IPS-18c (cell line): Measurements from ENCODE around the gene SLC2A1.

Experiments used
- H3K4me3 ChIP-seq: 2 replicates; pipeline ENCODE4 v1.7.0; 2013; ENCODE audit warnings: low read depth, mild to moderate bottlenecking, low read length, moderate library complexity; ENCODE audit not compliant: insufficient read depth
- H3K9me3 ChIP-seq: one replicate; pipeline ENCODE4 v1.6.1; 2013; ENCODE audit warnings: mild to moderate bottlenecking, low read length, moderate library complexity; ENCODE audit not compliant: control insufficient read depth, insufficient read depth

Gene SLC2A1

GRCh38 chr1:42965378-42965777 is 6.7 kb upstream of the SLC2A1 start:
- no peak overlapping the region for H3K4me3 ChIP-seq

DNA sequence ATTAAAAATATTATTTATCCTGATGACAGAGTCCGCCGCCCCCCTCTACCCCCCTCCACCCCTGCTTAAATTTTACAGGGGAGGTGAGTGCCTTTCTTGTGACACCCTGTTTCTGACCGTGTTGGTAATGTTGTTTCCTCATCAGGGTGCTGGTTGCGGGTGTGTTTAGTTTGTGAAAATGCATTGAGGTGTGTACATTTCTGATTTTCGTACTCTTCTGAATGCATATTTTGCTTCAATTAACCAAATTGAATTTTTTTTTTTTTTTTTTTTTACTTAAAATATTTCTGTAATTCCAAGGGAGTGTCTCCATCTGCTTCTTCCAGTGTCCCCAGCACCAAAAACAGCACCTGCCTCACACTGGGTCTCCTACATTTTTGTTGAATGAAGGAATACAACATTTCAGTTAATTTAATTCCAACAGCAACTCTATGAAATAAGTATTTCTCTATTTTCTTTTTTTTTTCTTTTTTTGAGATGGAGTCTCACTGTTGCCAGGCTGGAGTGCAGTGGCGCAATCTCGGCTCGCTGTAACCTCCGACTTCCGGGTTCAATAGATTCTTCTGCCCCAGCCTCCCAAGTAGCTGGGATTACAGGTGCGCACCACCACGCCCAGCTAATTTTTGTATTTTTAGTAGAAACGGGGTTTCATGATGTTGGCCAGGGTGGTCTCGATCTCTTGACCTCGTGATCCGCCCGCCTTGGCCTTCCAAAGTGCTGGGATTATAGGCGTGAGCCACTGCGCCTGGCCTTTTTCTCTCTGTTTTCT is 5.6 kb upstream of the SLC2A1 start:
- peaks cover 2% of the 10 kb centered on the region for H3K9me3 ChIP-seq
- H3K4me3 ChIP-seq, result no peak overlapping the region

More at GRCh38 chr1:42965378-42965777, 6.7 kb upstream of the SLC2A1 start:
- peaks cover 2% of the 10 kb centered on the region for H3K9me3 ChIP-seq

DNA sequence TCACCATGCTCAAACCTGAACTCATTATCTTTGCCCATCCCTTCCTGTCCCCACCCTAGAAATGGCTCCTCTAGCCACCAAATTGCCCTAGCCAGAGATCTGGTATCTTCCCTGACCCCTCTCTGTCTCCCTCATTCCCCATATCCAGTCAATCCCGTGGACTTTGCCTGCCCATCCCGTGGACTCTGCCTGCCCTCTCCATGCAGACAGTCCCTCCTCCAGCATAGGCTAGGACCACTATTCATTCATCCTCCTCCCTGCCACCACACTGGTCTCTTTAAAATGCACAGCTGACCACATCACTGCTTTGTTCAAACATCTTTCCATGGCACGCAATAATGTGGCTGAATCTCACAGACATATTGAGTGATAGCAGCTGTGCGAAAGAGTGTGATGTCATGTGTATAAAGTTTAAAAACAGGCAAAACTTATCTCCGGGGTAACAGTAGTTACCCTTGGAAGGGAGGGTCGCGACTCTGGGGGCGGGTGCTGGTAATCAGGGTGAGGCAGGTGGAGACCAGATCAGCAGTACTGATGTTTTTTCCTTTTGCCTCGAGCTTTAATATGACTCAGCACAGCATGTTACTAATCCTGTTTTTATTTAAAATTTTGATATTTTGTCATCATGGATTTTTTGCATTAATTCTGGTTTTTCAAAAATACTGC is 4.8 kb upstream of the SLC2A1 start:
- Histone ChIP-seq H3K4me3 (no peak overlapping the region), H3K9me3 (peaks cover 2% of the 10 kb centered on the region)

- H3K4me3 ChIP-seq, result peak overlapping the region; percentile 34; the same call in 1 of the 2 replicates
- H3K9me3 ChIP-seq, result peaks cover 2% of the 10 kb centered on the region
Measured at GRCh38 chr1:42962641-42963377, 4.1 kb upstream of the SLC2A1 start.

- peaks cover 2% of the 10 kb centered on the region for H3K9me3 ChIP-seq
- no peak overlapping the region for H3K4me3 ChIP-seq
Measured at GRCh38 chr1:42961312-42962091, 2.8 kb upstream of the SLC2A1 start.

DNA sequence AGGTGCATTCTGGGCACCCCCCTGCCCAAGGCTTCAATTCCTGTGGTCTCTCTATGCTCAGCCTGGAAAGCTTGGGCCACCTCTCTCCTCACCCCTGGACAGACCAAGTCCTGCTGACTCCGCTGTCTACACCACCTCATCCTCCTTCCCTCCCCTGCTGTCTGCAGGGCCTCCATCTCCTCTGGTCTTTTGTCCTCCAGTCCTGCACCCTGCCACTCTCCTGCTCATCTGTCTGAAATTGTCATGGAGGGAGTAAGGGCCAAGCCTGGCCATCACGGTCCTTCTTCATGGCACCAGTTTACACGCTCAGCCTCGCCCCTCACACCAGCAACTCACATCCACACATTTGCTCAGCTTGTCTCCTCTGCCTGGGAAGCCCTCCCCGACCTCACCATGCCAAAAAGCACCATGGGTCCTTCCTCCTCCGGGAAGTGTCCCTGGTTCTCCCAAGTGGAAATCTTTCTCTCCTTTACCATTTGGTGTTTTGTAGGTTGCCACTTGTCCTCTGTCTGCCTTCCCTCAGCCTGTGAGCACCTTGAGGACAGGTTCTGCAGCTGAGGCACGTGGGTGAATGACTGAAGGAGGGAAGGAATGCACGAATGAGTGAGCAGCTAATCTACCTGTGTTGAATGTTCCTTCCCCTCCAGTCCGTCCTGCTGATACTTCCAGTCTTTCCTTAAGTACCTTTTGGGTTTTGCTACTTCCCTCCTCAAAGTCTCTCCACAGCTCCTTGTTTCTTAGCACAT is 2.1 kb upstream of the SLC2A1 start:
- no peak overlapping the region for H3K4me3 ChIP-seq
- H3K9me3 ChIP-seq, result peaks cover 2% of the 10 kb centered on the region

- peak overlapping the region; percentile 90; the same call in 1 of the 2 replicates for H3K4me3 ChIP-seq
Measured at GRCh38 chr1:42960122-42960390, 1.4 kb upstream of the SLC2A1 start.

GRCh38 chr1:42957880-42958487 is 684 bp downstream of the SLC2A1 start:
- Histone ChIP-seq H3K9me3 (no peaks in the 10 kb centered on the region), H3K4me3 (peak overlapping the region; percentile 90)

More at GRCh38 chr1:42960122-42960390, 1.4 kb upstream of the SLC2A1 start:
- H3K9me3 ChIP-seq, result peaks cover 2% of the 10 kb centered on the region

DNA sequence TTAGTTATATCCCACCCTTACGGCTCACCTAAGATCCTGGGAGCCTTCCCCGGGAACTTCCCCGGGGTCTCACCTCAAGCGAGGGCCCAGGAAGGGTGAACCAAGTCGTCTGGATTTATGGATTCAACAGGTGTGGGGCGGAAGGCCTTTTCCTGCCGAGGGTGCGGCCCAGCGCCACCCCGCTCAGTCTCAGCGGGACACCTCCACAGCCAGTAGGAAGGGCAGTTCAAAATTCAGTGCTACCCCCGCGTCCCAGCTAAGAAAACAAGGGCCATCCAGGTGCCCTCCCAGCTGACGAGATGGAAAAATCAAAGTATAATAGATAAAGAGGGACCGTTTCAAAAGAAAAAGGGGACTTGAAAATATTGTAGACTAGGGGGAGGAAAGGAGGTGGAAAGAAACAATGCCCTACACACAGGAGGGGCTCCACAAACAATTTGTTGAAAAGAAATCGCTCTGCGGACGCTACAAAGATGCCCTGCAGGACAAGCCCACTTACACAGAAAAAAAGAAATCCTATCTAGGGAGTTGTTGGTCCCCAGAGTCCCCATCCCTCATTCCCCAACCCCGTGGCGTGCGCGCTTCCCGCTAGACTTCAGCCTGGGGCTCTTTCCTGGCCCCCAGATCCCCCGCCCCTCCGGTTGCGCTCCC is 1.3 kb downstream of the SLC2A1 start:
- peak overlapping the region; percentile 90 for H3K4me3 ChIP-seq

GRCh38 chr1:42956739-42957138 is 1.9 kb downstream of the SLC2A1 start:
- no peaks in the 10 kb centered on the region for H3K9me3 ChIP-seq

More for the DNA sequence above, 1.3 kb downstream of the SLC2A1 start:
- no peaks in the 10 kb centered on the region for H3K9me3 ChIP-seq

DNA sequence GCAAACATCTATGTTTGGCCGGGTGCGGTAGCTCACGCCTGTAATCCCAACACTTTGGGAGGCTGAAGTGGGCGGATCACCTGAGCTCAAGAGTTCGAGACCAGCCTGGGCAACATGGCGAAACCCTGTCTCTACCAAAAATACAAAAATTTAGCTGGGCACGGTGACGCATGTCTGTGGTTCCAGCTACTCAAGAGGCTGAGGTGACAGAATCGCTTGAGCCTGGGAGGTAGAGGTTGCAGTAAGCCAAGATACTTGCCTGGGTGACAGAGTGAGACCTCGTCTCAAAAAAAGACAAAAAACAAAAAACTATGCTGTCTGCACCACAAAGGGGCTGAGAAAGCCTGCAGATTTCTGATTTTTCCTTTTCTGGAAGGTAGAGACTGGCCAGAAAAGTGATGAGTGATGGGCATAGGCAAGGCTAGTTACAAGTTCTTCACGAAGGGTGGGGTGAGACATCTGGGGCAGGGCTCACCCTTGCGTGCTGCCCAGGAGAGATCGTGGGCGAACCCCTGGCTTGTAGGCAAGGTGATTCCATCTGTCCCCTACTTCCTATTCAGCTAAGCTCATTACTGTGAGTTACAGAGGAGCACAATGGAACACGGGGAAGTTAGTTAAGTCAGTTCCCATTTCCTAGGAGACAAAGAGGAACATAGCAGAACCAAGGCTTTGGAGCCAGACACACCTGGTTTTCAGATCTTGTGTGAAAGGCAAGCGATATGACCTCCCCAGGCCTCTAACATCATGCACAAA is 3.2 kb downstream of the SLC2A1 start:
- Histone ChIP-seq H3K4me3 (peak overlapping the region; percentile 32; the same call in 1 of the 2 replicates), H3K9me3 (no peaks in the 10 kb centered on the region)

More at GRCh38 chr1:42956739-42957138, 1.9 kb downstream of the SLC2A1 start:
- H3K4me3 ChIP-seq, result peak overlapping the region; percentile 90

- Histone ChIP-seq H3K4me3 (peak overlapping the region; percentile 9; the same call in 1 of the 2 replicates), H3K9me3 (no peaks in the 10 kb centered on the region)
Measured at GRCh38 chr1:42953182-42954180, 5.2 kb downstream of the SLC2A1 start.

- H3K9me3 ChIP-seq, result no peaks in the 10 kb centered on the region
- H3K4me3 ChIP-seq, result no peak overlapping the region
Measured at GRCh38 chr1:42952303-42953001, 6.2 kb downstream of the SLC2A1 start.

GRCh38 chr1:42951588-42951987 is 7.1 kb downstream of the SLC2A1 start:
- Histone ChIP-seq H3K9me3 (no peaks in the 10 kb centered on the region), H3K4me3 (no peak overlapping the region)
